ENCODE results near the gene ADAM33.

Gene ADAM33

GRCh38 chr20:3706774-3707507 is 25.1 kb upstream of the ADAM33 start:
- no peak for DNase-seq

- DNase-seq = no peak
Measured at GRCh38 chr20:3705970-3706739, 24.3 kb upstream of the ADAM33 start.

GRCh38 chr20:3705491-3705969 is 23.7 kb upstream of the ADAM33 start:
- no peak for DNase-seq

GRCh38 chr20:3704087-3704486 is 22.3 kb upstream of the ADAM33 start:
- no peak for DNase-seq

GRCh38 chr20:3702611-3703391 is 21.0 kb upstream of the ADAM33 start:
- DNase-seq = no peak

GRCh38 chr20:3701061-3701998 is 19.5 kb upstream of the ADAM33 start:
- no peak for DNase-seq

- DNase-seq = no peak
Measured at GRCh38 chr20:3699037-3699436, 17.2 kb upstream of the ADAM33 start.

GRCh38 chr20:3698591-3699001 is 16.8 kb upstream of the ADAM33 start:
- DNase-seq = no peak

GRCh38 chr20:3697588-3698305 is 15.9 kb upstream of the ADAM33 start:
- no peak for DNase-seq

- DNase-seq = no peak
Measured at GRCh38 chr20:3696745-3697587, 15.2 kb upstream of the ADAM33 start.

GRCh38 chr20:3696200-3696599 is 14.4 kb upstream of the ADAM33 start:
- DNase-seq = no peak

- DNase-seq = no peak
Measured at GRCh38 chr20:3694864-3695263, 13.1 kb upstream of the ADAM33 start.

- no peak for DNase-seq
Measured at GRCh38 chr20:3693376-3693775, 11.6 kb upstream of the ADAM33 start.

- DNase-seq = no peak
Measured at GRCh38 chr20:3692706-3693294, 11.0 kb upstream of the ADAM33 start.

GRCh38 chr20:3691897-3692296 is 10.1 kb upstream of the ADAM33 start:
- no peak for DNase-seq

GRCh38 chr20:3691306-3691705 is 9.5 kb upstream of the ADAM33 start:
- DNase-seq = no peak

GRCh38 chr20:3690413-3690812 is 8.6 kb upstream of the ADAM33 start:
- DNase-seq = no peak

- DNase-seq = no peak
Measured at GRCh38 chr20:3689978-3690377, 8.2 kb upstream of the ADAM33 start.

- DNase-seq = no peak
Measured at GRCh38 chr20:3687655-3688054, 5.8 kb upstream of the ADAM33 start.

- no peak for DNase-seq
Measured at GRCh38 chr20:3686867-3687321, 5.1 kb upstream of the ADAM33 start.

Measured in effector CD4-positive, alpha-beta T cell (primary cell).